Endothelial cell of umbilical vein (primary cell): ENCODE results near the gene FCGR3B. TPM values are rescaled to one million over a fixed set of nuclear protein-coding genes. Genes with fewer than 3 reads are reported as not detected.
"Not testable (repeated sequence)": the region's sequence is repeated elsewhere in the genome, so short reads cannot be mapped to it uniquely, and the experiment has no call there.

ENCODE experiments used
- BruUV-seq: library from RNA; stranded (reverse); fragments of 400-500 nt; replicated peaks from 2 replicates; lab custom pipeline; 2021; lab: Mats Ljungman, UMichigan
- CTCF ChIA-PET: fragments of 300-600, 350-600 bp; sonication (Branson Sonifier 250); formaldehyde crosslinking; loops from one replicate; lab custom pipeline; 2021; ENCODE audit warnings: antibody characterized with exemption, inconsistent platforms; lab: Charles Lee
- POLR2A ChIA-PET: fragments of 300-600, 350-600 bp; sonication (Branson Sonifier 250); formaldehyde crosslinking; loops from one replicate; lab custom pipeline; 2021; ENCODE audit warnings: antibody characterized with exemption, inconsistent platforms; lab: Charles Lee
- DNase-seq: peaks from one replicate; pipeline ENCODE4 v3.0.0-alpha.2; 2011; ENCODE audit warnings: low read depth, low spot score
- FAIRE-seq: peaks from 2 replicates; lab custom pipeline; 2011; peaks lifted over from hg19 to GRCh38; lab: Jason Lieb, UNC
- H2AFZ ChIP-seq: 2 replicates; pipeline ENCODE4 v1.6.0; 2012; ENCODE audit warnings: low read depth, low read length, control low read depth, inconsistent platforms
- H3K27ac ChIP-seq: 2 replicates; pipeline ENCODE4 v1.5.1; 2011; ENCODE audit warnings: low read depth, mild to moderate bottlenecking, control low read depth, low read length, moderate library complexity; ENCODE audit not compliant: insufficient read depth
- H3K27me3 ChIP-seq, 2 experiments: 2 replicates each; pipeline versions ENCODE4 v1.6.0 to v1.6.1; 2011; ENCODE audit warnings: low read length in 2 of 2, mixed read lengths in 1 of 2; ENCODE audit not compliant: control insufficient read depth in 2 of 2, insufficient read depth in 2 of 2
- H3K36me3 ChIP-seq, 2 experiments: 2 replicates in 1 of 2; 3 replicates in 1 of 2; pipeline ENCODE4 v1.5.1; 2011; ENCODE audit warnings: low read length in 2 of 2, mild to moderate bottlenecking in 1 of 2, moderate library complexity in 1 of 2; ENCODE audit not compliant: control insufficient read depth in 2 of 2, insufficient read depth in 2 of 2; ENCODE audit errors: extremely low read depth in 1 of 2
- H3K4me1 ChIP-seq: 3 replicates; pipeline ENCODE4 v1.5.1; 2011; ENCODE audit warnings: mild to moderate bottlenecking, low read length; ENCODE audit not compliant: control insufficient read depth, insufficient read depth; ENCODE audit errors: extremely low read depth
- H3K4me2 ChIP-seq: 2 replicates; pipeline ENCODE4 v1.6.1; 2011; ENCODE audit warnings: low read length, control low read depth, mixed read lengths; ENCODE audit not compliant: insufficient read depth
- H3K4me3 ChIP-seq, 3 experiments: fragments of 200-600 bp in 1 of 3; sonication (generic), shearing (Covaris generic) in 1 of 3; replicated peaks in 1 of 3; 2 replicates each; pipeline ENCODE4 v1.5.1; 2011 to 2016; ENCODE audit warnings: control low read depth in 3 of 3, low read length in 3 of 3, mild to moderate bottlenecking in 2 of 3, inconsistent platforms in 1 of 3, low read depth in 1 of 3, moderate library complexity in 1 of 3; ENCODE audit not compliant: insufficient read depth in 1 of 3
- H3K79me2 ChIP-seq: 2 replicates; pipeline ENCODE4 v1.6.0; 2012; ENCODE audit warnings: low read length, inconsistent platforms; ENCODE audit not compliant: control insufficient read depth, insufficient read depth
- H3K9ac ChIP-seq: replicated peaks from 2 replicates; pipeline ENCODE3; 2011; ENCODE audit warnings: low read length, control low read depth; ENCODE audit not compliant: insufficient read depth; ENCODE audit errors: extremely low read depth
- H3K9me1 ChIP-seq: replicated peaks from 3 replicates; pipeline ENCODE4 v1.6.0; 2011; ENCODE audit warnings: mild to moderate bottlenecking, low read length; ENCODE audit not compliant: control insufficient read depth, insufficient read depth; ENCODE audit errors: extremely low read depth
- H3K9me3 ChIP-seq: replicated peaks from 2 replicates; pipeline ENCODE4 v1.5.1; 2012; ENCODE audit warnings: low read length, inconsistent platforms; ENCODE audit not compliant: control insufficient read depth, insufficient read depth
- H4K20me1 ChIP-seq: replicated peaks from 2 replicates; pipeline ENCODE3; 2011; ENCODE audit warnings: mild to moderate bottlenecking, low read length; ENCODE audit not compliant: control insufficient read depth, insufficient read depth; ENCODE audit errors: extremely low read depth
- dilution Hi-C: fragments of 300-500 bp; cut with MboI; formaldehyde crosslinking; loops from one replicate; pipeline ENCODE4 v1.15.0; 2019; ENCODE audit warnings: low sequenced_read_pairs; ENCODE audit not compliant: extremely low pct_ligation_motif_present
- intact Hi-C: fragments of 100-400 bp; cut with micrococcal nuclease; formaldehyde crosslinking; loops from one replicate; pipeline ENCODE4 v1.10.0; 2022
- polyA plus RNA-seq, 4 experiments: library from polyadenylated mRNA; depleted of rRNA in 3 of 4; stranded (reverse) in 3 of 4; unstranded in 1 of 4; fragments of >200 nt; gene quantifications; 2 replicates each; pipeline versions ENCODE4 v1.2.1 to v1.2.3, GENCODE V29; 2011 to 2012; ENCODE audit warnings: missing spikeins in 1 of 4
- total RNA-seq: library from RNA; stranded (reverse); gene quantifications from 2 replicates; pipeline ENCODE4 v1.2.3, GENCODE V29; 2021

The FCGR3B gene
- total and polyA plus RNA-seq, 2 donors (not counting 3 experiments of a cell fraction or from before 2014, with no cell fraction given) = not detected

DNA sequence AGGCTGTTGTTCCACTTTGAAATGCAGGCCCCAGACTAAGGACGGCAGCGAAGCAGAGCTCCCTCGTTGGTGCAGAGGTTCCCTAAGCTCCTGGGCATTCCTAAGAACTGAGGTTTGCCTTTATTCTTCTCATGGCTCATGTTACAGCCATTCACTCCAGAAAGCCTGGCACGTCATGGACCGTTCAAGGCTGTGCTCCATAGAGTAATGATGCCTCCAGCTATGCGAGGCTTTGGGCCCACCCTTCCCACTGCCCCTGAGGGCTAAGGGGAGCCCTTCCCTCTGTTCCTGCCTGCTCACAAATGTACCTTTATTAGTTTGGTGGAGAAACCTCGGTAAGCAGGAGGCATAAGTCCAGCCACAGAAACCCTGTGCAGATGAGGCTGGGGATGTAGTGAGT is 42.5 kb upstream of the FCGR3B start:
- H4K20me1 ChIP-seq, POLR2A ChIA-PET, H3K9me3 ChIP-seq, dilution Hi-C loops, H3K4me2 ChIP-seq, CTCF ChIA-PET, H3K27me3 ChIP-seq, DNase-seq, intact Hi-C loops, H2AFZ ChIP-seq, H3K27ac ChIP-seq, FAIRE-seq, H3K79me2 ChIP-seq, BruUV-seq, H3K36me3 ChIP-seq, H3K4me3 ChIP-seq, H3K9ac ChIP-seq, H3K4me1 ChIP-seq, H3K9me1 ChIP-seq: not testable (repeated sequence)

DNA sequence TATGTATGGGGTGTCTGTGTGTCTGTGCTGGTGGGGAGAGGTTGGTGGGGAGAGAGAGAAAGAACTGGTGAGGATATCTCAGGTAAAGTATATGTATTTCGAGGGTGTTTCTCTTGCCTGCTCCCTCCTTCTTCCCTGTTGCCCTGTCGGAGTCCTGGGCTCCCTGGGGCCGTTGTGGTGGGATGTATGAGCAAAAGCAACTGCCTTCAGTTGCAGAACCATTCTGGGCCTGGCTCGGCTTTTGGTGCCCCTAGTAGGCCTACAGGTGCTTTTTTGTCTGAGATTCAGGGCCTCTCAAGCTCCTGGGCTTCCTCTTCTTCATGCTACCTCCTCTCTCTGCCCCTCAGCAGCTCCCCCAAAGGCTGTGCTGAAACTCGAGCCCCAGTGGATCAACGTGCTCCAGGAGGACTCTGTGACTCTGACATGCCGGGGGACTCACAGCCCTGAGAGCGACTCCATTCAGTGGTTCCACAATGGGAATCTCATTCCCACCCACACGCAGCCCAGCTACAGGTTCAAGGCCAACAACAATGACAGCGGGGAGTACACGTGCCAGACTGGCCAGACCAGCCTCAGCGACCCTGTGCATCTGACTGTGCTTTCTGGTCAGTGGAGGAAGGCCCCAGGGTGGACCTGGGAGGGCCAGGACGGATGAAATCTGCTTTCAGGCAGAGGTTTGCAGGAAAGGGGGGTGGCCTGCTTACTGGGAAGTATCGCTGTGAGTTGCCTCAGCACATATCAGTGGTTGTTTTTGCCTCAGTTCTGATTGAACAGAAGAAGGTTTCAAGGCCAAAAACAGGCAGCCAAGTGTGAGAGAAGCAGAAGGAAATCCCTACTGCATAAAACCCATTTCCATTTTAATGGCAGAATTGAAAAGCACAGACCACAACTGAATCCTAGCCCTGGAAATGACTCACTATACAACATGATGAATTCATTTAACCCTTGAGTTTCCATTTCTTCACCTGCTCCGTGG is 40.4 kb upstream of the FCGR3B start:
- H3K36me3 ChIP-seq, H3K27me3 ChIP-seq, DNase-seq, H2AFZ ChIP-seq, H3K9me3 ChIP-seq, H3K4me3 ChIP-seq, POLR2A ChIA-PET, H3K27ac ChIP-seq, intact Hi-C loops, H3K4me2 ChIP-seq, CTCF ChIA-PET, H3K9me1 ChIP-seq, H4K20me1 ChIP-seq, H3K79me2 ChIP-seq, dilution Hi-C loops, H3K9ac ChIP-seq, H3K4me1 ChIP-seq, BruUV-seq: not testable (repeated sequence)
- peak; percentile 91 for FAIRE-seq

GRCh38 chr1:161664689-161665088 is 33.7 kb upstream of the FCGR3B start:
- intact Hi-C loops, H3K27ac ChIP-seq, BruUV-seq: not testable (repeated sequence)

DNA sequence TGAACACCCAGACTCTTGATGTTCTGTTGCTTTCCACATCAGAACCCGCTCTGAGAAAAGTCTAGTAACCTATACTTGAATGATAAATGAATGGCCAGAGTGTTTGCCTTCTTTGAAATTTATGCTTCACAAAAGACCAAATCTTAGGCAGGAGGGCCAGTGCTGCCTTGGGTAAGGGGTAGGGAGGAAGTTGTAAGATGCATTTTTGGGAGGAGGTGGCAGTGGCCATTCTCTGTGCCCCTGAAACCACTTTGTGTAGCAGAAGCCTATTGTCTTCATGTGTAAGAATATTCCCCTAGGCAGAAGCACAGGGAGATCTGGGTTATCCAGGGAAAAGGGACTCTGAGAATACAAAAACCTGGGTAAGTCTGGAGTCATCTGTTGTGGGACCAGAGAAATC is 32.6 kb upstream of the FCGR3B start:
- H3K4me3 ChIP-seq, FAIRE-seq, intact Hi-C loops, H3K9me3 ChIP-seq, H3K9me1 ChIP-seq, CTCF ChIA-PET, H2AFZ ChIP-seq, dilution Hi-C loops, H3K9ac ChIP-seq, POLR2A ChIA-PET, H4K20me1 ChIP-seq, H3K4me2 ChIP-seq, BruUV-seq, DNase-seq, H3K4me1 ChIP-seq, H3K79me2 ChIP-seq, H3K27ac ChIP-seq, H3K36me3 ChIP-seq, H3K27me3 ChIP-seq: not testable (repeated sequence)

More at GRCh38 chr1:161664689-161665088, 33.7 kb upstream of the FCGR3B start:
- H3K9ac ChIP-seq, H3K4me1 ChIP-seq, FAIRE-seq, H3K27me3 ChIP-seq, POLR2A ChIA-PET, H3K36me3 ChIP-seq, dilution Hi-C loops, CTCF ChIA-PET, DNase-seq, H3K9me3 ChIP-seq, H2AFZ ChIP-seq, H3K79me2 ChIP-seq, H3K4me2 ChIP-seq, H3K9me1 ChIP-seq, H4K20me1 ChIP-seq, H3K4me3 ChIP-seq: not testable (repeated sequence)
